Lung (tissue), 12 donors: ENCODE data around the gene POLD2. TPM values are rescaled to one million over a fixed set of nuclear protein-coding genes. Genes with fewer than 3 reads are reported as not detected.
A peak's percentile ranks its signal among the peaks of the same experiment; 100 is the strongest.

ENCODE experiments used
- ATAC-seq: fragments of 200-7000 bp; cut with Tn5 transposase; one replicate; pipeline ENCODE4 v1.9.1; 2020; ENCODE audit warnings: moderate number of reproducible peaks; ENCODE audit not compliant: insufficient read depth, low FRiP score
- DNase-seq, 3 donors: peaks; one replicate each; pipeline ENCODE4 v3.0.0-alpha.2; 2013 to 2017
- H3K27ac ChIP-seq, 2 donors: one replicate each; pipeline ENCODE4 v1.5.1; 2013; ENCODE audit warnings: mild to moderate bottlenecking in 2 of 2, moderate library complexity in 2 of 2, control low read depth in 1 of 2, inconsistent platforms in 1 of 2, low read depth in 1 of 2, low read length in 1 of 2
- H3K27me3 ChIP-seq, 3 donors: one replicate each; pipeline ENCODE4 v1.5.1; 2013; ENCODE audit warnings: low read length in 2 of 3; ENCODE audit not compliant: control insufficient read depth in 3 of 3, insufficient read depth in 3 of 3
- H3K36me3 ChIP-seq, 4 donors: one replicate each; pipeline ENCODE4 v1.5.1; 2013; ENCODE audit warnings: low read length in 4 of 4, mild to moderate bottlenecking in 1 of 4, moderate library complexity in 1 of 4; ENCODE audit not compliant: control insufficient read depth in 4 of 4, insufficient read depth in 4 of 4
- H3K4me1 ChIP-seq, 5 donors: one replicate each; pipeline ENCODE4 v1.5.1; 2013; ENCODE audit warnings: low read length in 5 of 5, mild to moderate bottlenecking in 2 of 5, moderate library complexity in 1 of 5; ENCODE audit not compliant: control insufficient read depth in 5 of 5, insufficient read depth in 5 of 5
- H3K4me3 ChIP-seq: one replicate; pipeline ENCODE4 v1.5.1; 2013; ENCODE audit warnings: mild to moderate bottlenecking, control low read depth, moderate library complexity
- H3K9ac ChIP-seq, 2 donors: one replicate each; pipeline ENCODE4 v1.5.1; 2013; ENCODE audit warnings: low read length in 2 of 2, control low read depth in 1 of 2; ENCODE audit not compliant: insufficient read depth in 1 of 2
- H3K9me3 ChIP-seq, 4 donors: one replicate each; pipeline ENCODE4 v1.5.1; 2013; ENCODE audit warnings: low read length in 3 of 4, mild to moderate bottlenecking in 1 of 4, moderate library complexity in 1 of 4; ENCODE audit not compliant: control insufficient read depth in 4 of 4, insufficient read depth in 3 of 4
- CTCF ChIP-seq: IDR thresholded peaks from 2 replicates; pipeline ENCODE4 v1.5.1; 2012; ENCODE audit warnings: mild to moderate bottlenecking; ENCODE audit errors: control extremely low read depth, extremely low read depth
- WGBS, 2 donors: extraction: QIAGEN DNeasy Blood & Tissue Kit; methylation state at CpG; one replicate each; pipeline ENCODE4 v1.1.7; 2013; 5-methylcytosine and 5-hydroxymethylcytosine counted together
- polyA plus RNA-seq, 2 donors: library from polyadenylated mRNA; stranded (reverse); fragments of 200-250 nt; gene quantifications; one replicate each; pipeline ENCODE4 v1.2.1, GENCODE V29; 2013
- total RNA-seq, 2 donors: library from RNA; depleted of rRNA in 1 of 2; stranded (reverse); fragments of >200 nt in 1 of 2; gene quantifications; one replicate each; pipeline ENCODE4 v1.2.1, GENCODE V29; 2014 to 2021
- donor health status: control.
- donor health status: control.
- donor health status: Bipolar disorder and iron deficiency.
- donor health status: healthy.
- donor health status: DM: yes; HTN: yes; CAD: no.

POLD2 gene
- total and polyA plus RNA-seq, 4 donors: 48.8 to 90.7 (median 71.3) TPM

- 76 to 83% methylated on average over 2 of the region's 2 CpGs for WGBS, 2 donors
- peak; percentile 41 to 74 (median 66) for DNase-seq
Observed at GRCh38 chr7:44148166-44148565, 24.8 kb upstream of the POLD2 start.

GRCh38 chr7:44147026-44147991 lies 24.0 kb upstream of the POLD2 start:
- peak; percentile 95 to 97 (median 95) for DNase-seq
- no peak for ATAC-seq
- no peak overlapping the region for H3K4me3 ChIP-seq
- WGBS, 2 donors: 61 to 71% methylated on average over 33 of the region's 33 CpGs
- TF ChIP-seq CTCF: no peak
- H3K9me3 ChIP-seq: no peaks in the 10 kb centered on the region
- H3K27ac ChIP-seq: no peak overlapping the region
- peaks cover 0 to 51% (median 28%) of the 10 kb centered on the region in 5 donors for H3K4me1 ChIP-seq
- H3K36me3 ChIP-seq: no peaks in the 10 kb centered on the region
- H3K27me3 ChIP-seq: peaks cover 0 to 17% (median 0%) of the 10 kb centered on the region in 3 donors
- peak overlapping the region in 1 of 2 donors; percentile 32 for H3K9ac ChIP-seq

More at GRCh38 chr7:44148166-44148565, 24.8 kb upstream of the POLD2 start:
- peaks cover 0 to 17% (median 0%) of the 10 kb centered on the region in 3 donors for H3K27me3 ChIP-seq
- H3K9ac ChIP-seq: no peak overlapping the region
- no peaks in the 10 kb centered on the region for H3K36me3 ChIP-seq
- H3K9me3 ChIP-seq: no peaks in the 10 kb centered on the region
- H3K27ac ChIP-seq: no peak overlapping the region
- no peak for ATAC-seq
- peaks cover 0 to 51% (median 28%) of the 10 kb centered on the region in 5 donors for H3K4me1 ChIP-seq
- TF ChIP-seq CTCF: no peak
- no peak overlapping the region for H3K4me3 ChIP-seq

- no peaks in the 10 kb centered on the region for H3K36me3 ChIP-seq
- H3K4me3 ChIP-seq: peak overlapping the region; percentile 20
- DNase-seq: peak; percentile 86 to 92 (median 87)
- no peak overlapping the region for H3K27ac ChIP-seq
- ATAC-seq: peak; percentile 81
- no peak for TF ChIP-seq CTCF
- H3K9me3 ChIP-seq: no peaks in the 10 kb centered on the region
- peaks cover 0 to 17% (median 0%) of the 10 kb centered on the region in 3 donors for H3K27me3 ChIP-seq
- peaks cover 0 to 51% (median 28%) of the 10 kb centered on the region in 5 donors for H3K4me1 ChIP-seq
- no peak overlapping the region for H3K9ac ChIP-seq
- 16 to 25% methylated on average over 47 to 65 of the region's 65 CpGs for WGBS, 2 donors
Observed at GRCh38 chr7:44145969-44146911, 22.9 kb upstream of the POLD2 start.
